Measurements from ENCODE around the gene RASA3.

- no peak for TF ChIP-seq CTCF (IDR thresholded peaks at IDR 0.05 in 2 of 3, conservative IDR thresholded peaks at IDR 0.05 in 1 of 3; ENCODE audit: insufficient read depth in 2 of 3, low read depth in 1 of 3, low read length in 3 of 3)
- TF ChIP-seq CAMTA2 (CRISPR knock-in tag; conservative IDR thresholded peaks at IDR 0.05) = no peak
- TF ChIP-seq ATF2 (CRISPR knock-in tag; IDR thresholded peaks at IDR 0.05) = no peak
- no peak for TF ChIP-seq NBN (IDR thresholded peaks at IDR 0.05; ENCODE audit: low read depth)
These were observed 101.5 kb downstream of the RASA3 start for GRCh38 chr13:114030666-114031610.

Measured in K562 (cell line).